NCI-H2196 (cell line): ENCODE data around the gene DGKI.
"Not testable (repeated sequence)": the region's sequence is repeated elsewhere in the genome, so short reads cannot be mapped to it uniquely, and the experiment has no call there.

Experiments used
- DNase-seq: peaks from one replicate; lab custom pipeline; 2025; ENCODE audit not compliant: unreplicated experiment; lab: John Stamatoyannopoulos, UW

Gene DGKI

DNA sequence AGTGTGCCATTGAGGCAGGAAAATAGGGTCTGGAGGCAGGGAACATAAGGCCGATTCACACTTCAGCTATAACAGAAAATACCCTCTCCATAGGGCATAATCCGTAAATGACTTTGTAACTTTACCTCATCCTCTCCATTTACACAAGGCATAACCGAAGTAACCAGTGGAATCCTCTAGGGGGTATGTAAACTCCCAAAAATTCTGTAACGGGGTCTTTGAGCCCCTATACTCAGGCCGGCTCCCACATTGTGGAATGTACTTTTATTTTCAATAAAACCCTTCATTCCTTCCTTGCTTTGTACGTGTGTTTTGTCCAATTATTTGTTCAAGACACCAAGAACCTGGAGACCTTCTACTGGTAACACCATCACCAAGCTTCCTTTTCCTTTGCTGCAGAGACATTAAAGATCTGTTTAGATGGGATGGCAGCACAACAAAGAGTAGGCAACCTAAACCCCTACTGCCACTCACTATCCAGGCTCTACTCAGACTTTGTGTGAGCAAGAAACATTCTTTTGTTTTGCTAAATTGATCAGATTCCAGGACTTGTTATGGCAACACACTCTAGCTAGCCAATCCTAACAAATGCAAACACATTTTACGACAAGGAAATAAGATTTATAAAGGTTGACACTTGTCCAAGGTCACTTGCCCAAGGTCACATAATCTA is 99.3 kb downstream of the DGKI start:
- DNase-seq = no peak

- DNase-seq = no peak
Observed at GRCh38 chr7:137743021-137743420, 103.8 kb downstream of the DGKI start.

DNA sequence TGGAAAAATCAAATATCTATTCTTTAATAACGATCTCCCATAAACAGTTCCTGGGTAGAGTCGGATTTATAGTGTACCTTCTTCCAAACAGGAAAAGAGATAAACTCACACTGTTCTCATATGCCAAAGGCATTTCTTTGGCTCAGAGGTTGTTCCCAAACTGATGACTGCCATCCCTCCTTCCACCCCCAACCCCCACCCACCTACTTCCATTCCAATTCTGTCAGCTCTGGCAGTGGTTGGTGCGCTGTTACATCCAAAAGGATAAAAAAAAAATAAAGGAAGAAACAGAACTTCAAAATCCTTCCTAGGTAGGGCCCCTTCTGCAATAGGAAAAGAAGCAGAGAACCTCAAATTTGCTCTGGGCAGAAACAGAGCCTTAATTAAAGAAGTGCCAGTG is 104.7 kb downstream of the DGKI start:
- no peak for DNase-seq

- no peak for DNase-seq
Observed at GRCh38 chr7:137741443-137741842, 105.3 kb downstream of the DGKI start.

DNA sequence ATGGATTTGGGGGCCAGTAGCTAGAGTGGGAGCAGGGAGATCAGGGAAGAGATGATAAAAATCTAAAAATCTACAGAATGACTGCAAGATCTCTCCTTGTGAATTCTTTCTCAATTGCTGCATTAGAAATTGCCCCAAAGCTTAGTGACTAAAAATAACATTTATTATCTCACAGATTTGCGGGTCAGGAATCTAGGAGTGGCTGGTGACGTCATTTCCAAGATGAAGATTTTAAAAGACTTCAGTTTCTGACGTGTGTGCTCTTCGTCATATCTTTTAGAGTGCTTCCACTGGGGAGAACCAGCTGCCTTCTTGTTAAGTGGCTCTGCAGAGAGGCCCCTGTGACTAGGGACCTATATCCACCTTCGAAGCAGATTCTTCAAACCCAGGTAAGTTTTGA is 112.6 kb downstream of the DGKI start:
- no peak for DNase-seq

GRCh38 chr7:137732168-137732567 is 114.6 kb downstream of the DGKI start:
- no peak for DNase-seq

DNA sequence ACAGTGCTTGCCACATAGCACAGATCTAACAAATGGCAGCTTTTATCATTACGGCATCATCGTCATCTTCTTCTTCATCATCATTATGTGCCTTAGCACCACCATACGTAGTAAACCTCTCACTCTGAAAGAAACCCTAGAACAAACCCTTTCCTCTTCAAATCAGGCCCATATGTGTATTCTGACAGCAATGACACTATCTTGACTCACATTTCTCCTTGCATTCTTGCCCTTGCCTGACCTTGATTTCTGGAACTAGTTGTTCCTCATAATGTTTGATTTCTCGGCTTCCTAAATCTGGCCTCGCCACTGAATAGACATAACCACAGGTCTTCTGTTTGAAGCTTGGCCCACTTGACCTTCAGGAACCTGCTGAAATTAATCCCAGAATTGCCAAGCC is 115.3 kb downstream of the DGKI start:
- no peak for DNase-seq

GRCh38 chr7:137728426-137728825 is 118.3 kb downstream of the DGKI start:
- DNase-seq = no peak

- DNase-seq = no peak
Observed at GRCh38 chr7:137727413-137727812, 119.4 kb downstream of the DGKI start.

- DNase-seq = no peak
Observed at GRCh38 chr7:137718355-137718754, 128.4 kb downstream of the DGKI start.

- no peak for DNase-seq
Observed at GRCh38 chr7:137717811-137718271, 128.9 kb downstream of the DGKI start.

DNA sequence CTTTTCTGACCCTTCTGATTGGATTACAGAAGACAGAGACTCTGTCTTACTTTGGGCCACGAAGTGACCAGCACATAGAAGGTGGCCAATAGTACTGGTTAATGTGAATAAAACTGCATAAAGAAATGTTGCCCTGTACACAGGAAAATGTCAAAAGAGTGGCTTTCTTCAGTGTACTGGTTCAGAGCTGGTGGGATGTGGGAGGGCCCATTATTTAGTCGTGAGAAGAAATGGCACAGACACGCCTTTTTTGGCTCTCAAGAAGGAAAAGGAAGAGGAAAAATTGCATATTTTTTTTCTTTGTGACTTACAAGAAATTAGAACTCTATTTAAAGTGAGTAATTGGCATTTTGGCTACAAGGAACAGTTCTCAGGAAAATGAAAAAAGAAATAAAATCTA is 129.7 kb downstream of the DGKI start:
- DNase-seq = no peak

DNA sequence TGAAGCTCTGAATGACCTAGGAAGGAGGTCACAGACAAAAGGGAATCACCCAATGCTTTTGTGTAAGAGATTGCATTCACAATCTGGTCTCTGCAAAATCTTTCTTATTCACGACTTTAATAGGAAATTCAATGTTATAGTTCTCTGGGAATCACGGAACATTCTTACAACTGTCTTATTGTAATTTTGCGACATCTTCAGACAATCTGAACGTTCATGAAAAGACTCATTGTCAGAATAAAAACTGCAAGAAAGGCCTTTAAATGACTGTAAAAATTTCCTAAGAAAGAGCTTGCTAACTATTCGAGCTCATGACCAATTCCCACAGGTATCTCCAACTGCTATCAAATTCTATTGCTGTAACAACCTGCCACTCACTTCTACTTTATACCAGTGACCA is 130.7 kb downstream of the DGKI start:
- no peak for DNase-seq

DNA sequence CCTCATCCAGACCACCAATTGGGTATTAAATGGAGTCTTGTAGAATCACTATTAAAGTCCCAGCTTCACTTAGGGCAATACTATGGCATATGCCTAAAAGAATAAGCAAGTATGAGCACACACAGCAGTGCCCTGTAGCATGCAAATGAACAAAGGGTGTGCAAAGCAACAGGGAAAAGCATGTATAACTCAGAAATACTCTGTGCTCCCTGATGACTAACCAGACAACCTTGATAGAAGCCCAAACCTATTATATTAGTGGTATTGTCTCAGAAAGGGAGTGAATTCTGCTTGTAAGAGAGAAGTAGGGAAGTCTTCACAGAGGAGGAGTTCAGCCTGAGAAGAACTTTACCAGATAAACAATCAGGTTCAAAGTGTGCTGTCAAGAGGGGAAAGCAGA is 131.2 kb downstream of the DGKI start:
- no peak for DNase-seq

GRCh38 chr7:137715121-137715520 is 131.7 kb downstream of the DGKI start:
- DNase-seq = no peak

DNA sequence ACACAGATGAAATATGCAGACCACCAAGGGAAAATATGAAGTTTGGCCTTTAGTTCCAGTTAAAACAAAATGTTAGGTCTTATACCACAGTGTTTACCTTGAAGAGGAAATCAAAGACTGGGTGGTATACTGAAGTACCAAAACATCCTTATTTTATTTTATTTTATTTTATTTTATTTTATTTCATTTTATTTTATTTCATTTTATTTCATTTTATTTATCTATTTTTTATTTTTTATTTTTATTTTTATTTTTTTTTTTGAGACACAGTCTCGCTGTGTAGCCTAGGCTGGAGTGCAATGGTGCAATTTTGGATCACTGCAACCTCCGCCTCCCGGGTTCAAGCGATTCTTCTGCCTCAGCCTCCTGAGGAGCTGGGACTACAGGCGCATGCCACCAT is 140.4 kb downstream of the DGKI start:
- not testable (repeated sequence) for DNase-seq

GRCh38 chr7:137704723-137705122 is 142.1 kb downstream of the DGKI start:
- no peak for DNase-seq

- DNase-seq = no peak
Observed at GRCh38 chr7:137703291-137704010, 143.3 kb downstream of the DGKI start.

- DNase-seq = no peak
Observed at GRCh38 chr7:137696988-137697387, 149.8 kb downstream of the DGKI start.

DNA sequence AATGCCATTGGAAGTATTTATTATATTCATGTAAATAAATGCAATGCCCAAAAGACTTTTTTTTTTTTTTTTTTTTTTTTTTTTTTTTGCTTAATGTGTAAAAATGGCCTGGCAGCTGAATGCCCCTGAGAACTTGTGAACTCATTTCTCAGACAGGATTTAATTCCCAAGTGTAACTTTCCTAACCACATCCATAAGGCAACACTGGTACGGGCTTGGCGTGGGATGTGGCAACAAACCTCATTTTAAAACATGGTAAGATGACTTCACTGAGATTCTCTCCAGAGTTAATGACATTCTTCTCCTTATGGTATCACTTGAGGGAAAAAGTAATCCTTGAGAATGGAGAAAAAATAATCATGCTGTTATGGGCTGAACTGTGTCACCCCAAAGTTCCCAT is 150.4 kb downstream of the DGKI start:
- no peak for DNase-seq

DNA sequence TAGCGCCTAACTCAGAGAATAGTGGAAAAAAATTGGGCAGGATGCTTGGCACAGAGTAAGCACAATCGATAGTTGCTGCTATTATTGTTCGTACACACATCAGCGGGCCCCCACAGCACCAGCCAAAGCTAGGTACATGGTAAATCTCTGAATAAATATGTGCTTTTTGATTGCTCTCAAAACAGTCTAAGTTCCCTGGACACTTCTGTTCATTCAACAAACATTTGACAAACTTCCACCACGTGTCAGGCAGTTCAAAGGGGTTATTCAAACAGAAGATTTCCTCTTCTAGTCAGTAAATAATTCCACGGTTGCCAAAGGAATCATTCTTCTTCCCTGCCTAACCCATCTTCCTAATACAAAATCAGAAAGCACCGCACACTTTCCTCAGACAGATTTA is 150.8 kb downstream of the DGKI start:
- DNase-seq = no peak

DNA sequence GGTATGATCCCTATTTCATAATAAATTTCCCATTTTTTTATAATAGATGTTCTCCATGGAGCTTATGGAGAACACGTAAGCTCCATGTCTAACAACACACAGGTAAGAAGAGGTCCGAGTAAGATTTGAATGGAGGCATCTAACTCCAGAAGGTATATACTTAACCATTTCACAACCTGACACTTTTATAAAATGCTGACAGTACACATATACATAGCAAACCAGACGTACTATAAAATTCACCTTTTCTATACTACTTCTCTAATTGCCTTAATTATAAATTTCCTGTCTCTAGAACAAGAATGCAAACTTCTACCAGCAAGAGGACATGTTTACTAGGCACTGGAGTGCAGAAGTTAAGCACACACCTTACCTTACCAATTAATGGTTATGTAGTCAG is 151.3 kb downstream of the DGKI start:
- DNase-seq = no peak

DNA sequence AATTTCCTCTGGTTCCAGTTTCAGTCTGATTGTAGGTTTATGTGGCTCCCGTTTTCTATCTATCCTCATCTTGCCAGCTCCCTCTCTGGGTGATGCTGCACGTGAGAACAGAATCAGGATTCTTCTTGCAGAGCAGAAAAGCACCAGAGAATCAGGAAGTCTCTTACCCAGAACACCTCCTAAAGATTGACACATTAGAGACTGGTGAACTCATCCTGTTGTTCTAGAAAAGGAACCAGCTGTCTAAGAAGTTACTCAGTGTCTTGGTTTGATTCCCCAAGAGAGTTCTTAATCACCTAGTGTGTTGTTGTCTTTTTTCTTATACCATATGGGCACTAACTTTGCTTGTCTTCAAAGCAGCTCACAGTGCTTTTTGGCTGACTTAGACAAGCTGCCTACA is 152.4 kb downstream of the DGKI start:
- DNase-seq = no peak
